H1 (cell line): ENCODE results near the gene GRIK4. TPM values are rescaled to one million over a fixed set of nuclear protein-coding genes. Genes with fewer than 3 reads are reported as not detected.
"Not testable (repeated sequence)": the region's sequence is repeated elsewhere in the genome, so short reads cannot be mapped to it uniquely, and the experiment has no call there.

Experiments used
- CTCF ChIA-PET: fragments of 300-600 bp; sonication (Branson Sonifier 250); formaldehyde crosslinking; loops from one replicate; lab custom pipeline; 2021; ENCODE audit not compliant: partially characterized antibody; lab: Charles Lee
- POLR2A ChIA-PET: fragments of 300-600 bp; sonication (Branson Sonifier 250); formaldehyde crosslinking; loops from one replicate; lab custom pipeline; 2021; ENCODE audit warnings: inconsistent platforms; ENCODE audit not compliant: partially characterized antibody; lab: Charles Lee
- DNase-seq, 2 experiments: peaks; one replicate each; pipeline versions ENCODE4 v3.0.0 to v3.0.0-alpha.2; 2010 to 2022; ENCODE audit warnings: low spot score in 2 of 2, low read depth in 1 of 2, mixed read lengths in 1 of 2
- FAIRE-seq: peaks from 2 replicates; lab custom pipeline; 2011; peaks lifted over from hg19 to GRCh38; lab: Jason Lieb, UNC
- H2AFZ ChIP-seq: 2 replicates; pipeline ENCODE4 v1.8.1; 2012; ENCODE audit warnings: low read length, inconsistent platforms
- H2AK5ac ChIP-seq: 2 replicates; pipeline ENCODE4 v1.6.1; 2013; ENCODE audit warnings: low read depth, low read length
- H2BK120ac ChIP-seq: replicated peaks from 2 replicates; pipeline ENCODE3; 2013; ENCODE audit warnings: low read depth, low read length, inconsistent platforms
- H2BK12ac ChIP-seq: 2 replicates; pipeline ENCODE4 v1.6.1; 2013; ENCODE audit warnings: low read depth, low read length
- H2BK15ac ChIP-seq: 2 replicates; pipeline ENCODE4 v1.6.1; 2013; ENCODE audit warnings: low read length
- H2BK20ac ChIP-seq: 2 replicates; pipeline ENCODE4 v1.6.1; 2013; ENCODE audit warnings: low read length
- H2BK5ac ChIP-seq: 2 replicates; pipeline ENCODE4 v1.6.1; 2013; ENCODE audit warnings: low read depth, low read length
- H3K14ac ChIP-seq: 2 replicates; pipeline ENCODE4 v1.6.1; 2013; ENCODE audit warnings: inconsistent platforms; ENCODE audit not compliant: insufficient read length
- H3K18ac ChIP-seq: 2 replicates; pipeline ENCODE4 v1.6.1; 2013; ENCODE audit warnings: low read length; ENCODE audit errors: extremely low read depth
- H3K23ac ChIP-seq: 2 replicates; pipeline ENCODE4 v1.6.1; 2013; ENCODE audit warnings: inconsistent platforms; ENCODE audit not compliant: insufficient read length
- H3K23me2 ChIP-seq: 2 replicates; pipeline ENCODE4 v1.6.1; 2013; ENCODE audit warnings: low read depth, low read length
- H3K27ac ChIP-seq: 2 replicates; pipeline ENCODE4 v1.6.1; 2011; ENCODE audit warnings: low read depth, low read length, inconsistent platforms
- H3K27me3 ChIP-seq, 4 experiments: replicated peaks in 1 of 4; 1 replicate in 1 of 4; 2 replicates in 3 of 4; pipeline versions ENCODE4 v1.6.1 to v1.8.1; 2011 to 2013; ENCODE audit warnings: low read length in 3 of 4, mild to moderate bottlenecking in 3 of 4, inconsistent platforms in 2 of 4, mixed read lengths in 2 of 4, moderate library complexity in 1 of 4; ENCODE audit not compliant: control insufficient read depth in 3 of 4, insufficient read depth in 3 of 4; ENCODE audit errors: extremely low read depth in 1 of 4
- H3K36me3 ChIP-seq, 4 experiments: 2 replicates each; pipeline versions ENCODE4 v1.6.1 to v1.8.1; 2011 to 2013; ENCODE audit warnings: mild to moderate bottlenecking in 4 of 4, low read length in 3 of 4, moderate library complexity in 2 of 4, control low read depth in 1 of 4, inconsistent platforms in 1 of 4; ENCODE audit not compliant: insufficient read depth in 4 of 4, control insufficient read depth in 2 of 4
- H3K4ac ChIP-seq: replicated peaks from 2 replicates; pipeline ENCODE3; 2013; ENCODE audit warnings: low read length, low read depth, mixed read lengths, inconsistent platforms; ENCODE audit not compliant: insufficient read length
- H3K4me1 ChIP-seq, 4 experiments: replicated peaks in 1 of 4; 1 replicate in 1 of 4; 2 replicates in 3 of 4; pipeline versions ENCODE4 v1.6.1 to v1.8.1; 2011 to 2013; ENCODE audit warnings: low read length in 3 of 4, inconsistent platforms in 2 of 4, mixed read lengths in 1 of 4; ENCODE audit not compliant: insufficient read depth in 4 of 4, control insufficient read depth in 3 of 4
- H3K4me2 ChIP-seq, 2 experiments: 2 replicates each; pipeline versions ENCODE4 v1.6.1 to v1.8.1; 2011 to 2013; ENCODE audit warnings: low read depth in 2 of 2, low read length in 2 of 2, control low read depth in 1 of 2, inconsistent platforms in 1 of 2, mild to moderate bottlenecking in 1 of 2; ENCODE audit not compliant: insufficient read depth in 1 of 2
- H3K4me3 ChIP-seq, 4 experiments: fragments of 200-600, 300-600 bp in 1 of 4; sonication (generic), shearing (Covaris generic), sonication (Bioruptor Twin) in 1 of 4; 2 replicates each; pipeline versions ENCODE4 v1.5.1 to v1.8.1; 2011 to 2016; ENCODE audit warnings: low read length in 4 of 4, low read depth in 3 of 4, control low read depth in 2 of 4, inconsistent platforms in 2 of 4, mild to moderate bottlenecking in 2 of 4, mixed read lengths in 1 of 4, moderate library complexity in 1 of 4; ENCODE audit not compliant: insufficient read depth in 2 of 4; ENCODE audit errors: extremely low read depth in 1 of 4
- H3K56ac ChIP-seq: replicated peaks from 2 replicates; pipeline ENCODE3; 2013; ENCODE audit warnings: low read depth, mild to moderate bottlenecking, mixed read lengths, low read length, inconsistent platforms; ENCODE audit not compliant: insufficient read length
- H3K79me1 ChIP-seq: 2 replicates; pipeline ENCODE4 v1.6.1; 2013; ENCODE audit warnings: low read depth, low read length, control low read depth
- H3K79me2 ChIP-seq, 2 experiments: 2 replicates each; pipeline versions ENCODE4 v1.6.1 to v1.8.1; 2012 to 2013; ENCODE audit warnings: low read length in 2 of 2, mild to moderate bottlenecking in 2 of 2, inconsistent platforms in 1 of 2; ENCODE audit not compliant: insufficient read depth in 2 of 2, control insufficient read depth in 1 of 2
- H3K9ac ChIP-seq, 4 experiments: replicated peaks in 1 of 4; 1 replicate in 1 of 4; 2 replicates in 3 of 4; pipeline versions ENCODE4 v1.6.1 to v1.8.1; 2011 to 2013; ENCODE audit warnings: low read depth in 3 of 4, low read length in 3 of 4, control low read depth in 2 of 4, mild to moderate bottlenecking in 2 of 4, moderate library complexity in 2 of 4, inconsistent platforms in 1 of 4; ENCODE audit errors: extremely low read depth in 1 of 4
- H3K9me3 ChIP-seq, 2 experiments: 2 replicates each; pipeline versions ENCODE4 v1.6.1 to v1.8.1; 2012 to 2013; ENCODE audit warnings: mild to moderate bottlenecking in 2 of 2, moderate library complexity in 2 of 2, control low read depth in 1 of 2, inconsistent platforms in 1 of 2, low read depth in 1 of 2, low read length in 1 of 2, mixed read lengths in 1 of 2; ENCODE audit not compliant: insufficient read depth in 2 of 2
- H4K20me1 ChIP-seq, 2 experiments: replicated peaks in 1 of 2; 2 replicates each; pipeline versions ENCODE3 to v1.8.1; 2011 to 2013; ENCODE audit warnings: inconsistent platforms in 2 of 2, low read length in 2 of 2, mild to moderate bottlenecking in 1 of 2; ENCODE audit not compliant: insufficient read depth in 2 of 2, control insufficient read depth in 1 of 2
- H4K5ac ChIP-seq: 2 replicates; pipeline ENCODE4 v1.6.1; 2013; ENCODE audit warnings: low read length, low read depth, mixed read lengths, inconsistent platforms; ENCODE audit not compliant: insufficient read length
- H4K8ac ChIP-seq: 2 replicates; pipeline ENCODE4 v1.8.0; 2013; ENCODE audit warnings: mild to moderate bottlenecking, moderate library complexity, low read length, inconsistent platforms; ENCODE audit not compliant: insufficient read depth; ENCODE audit errors: extremely low read depth
- H4K91ac ChIP-seq: replicated peaks from 2 replicates; pipeline ENCODE3; 2013; ENCODE audit warnings: low read length, mixed read lengths, inconsistent platforms; ENCODE audit not compliant: insufficient read length
- whole genome bisulfite sequencing, 2 experiments: shearing (Covaris generic) in 1 of 2; methylation state at CpG; one replicate each; pipeline versions ENCODE4 v1.1.6 to v1.1.7; 2013 to 2015; ENCODE audit warnings: low lambda C conversion rate in 2 of 2, mixed read lengths in 2 of 2, inconsistent platforms in 1 of 2, low coverage in 1 of 2, missing lambda C conversion rate in 1 of 2; ENCODE audit not compliant: insufficient replicate concordance in 2 of 2, insufficient coverage in 1 of 2, insufficient read length in 1 of 2; ENCODE audit errors: extremely low coverage in 1 of 2, missing lambda C conversion rate in 1 of 2; 5-methylcytosine and 5-hydroxymethylcytosine counted together
- polyA plus RNA-seq, 7 experiments: library from polyadenylated mRNA; depleted of rRNA in 3 of 7; stranded (reverse) in 5 of 7; unstranded in 2 of 7; fragments of >200 nt in 5 of 7; fragments of 200-250 nt in 2 of 7; gene quantifications; 1 replicate in 5 of 7; 2 replicates in 1 of 7; 4 replicates in 1 of 7; pipeline versions ENCODE4 v1.2.1 to v1.2.3, GENCODE V29; 2011 to 2013; ENCODE audit warnings: missing spikeins in 2 of 7, mixed read lengths in 2 of 7
- total RNA-seq: library from RNA; stranded (reverse); fragmentation: NEBNext Ultra II Directional; extraction: Animal tissue kit (Norgen Biotek cat#: 25700); gene quantifications from 2 replicates; pipeline ENCODE4 v1.2.1, GENCODE V29; 2021

Gene GRIK4
- total and polyA plus RNA-seq, 2 of the 8 experiments (the other 6 are each of a cell fraction or from before 2014, with no cell fraction given) = 1.2 to 2.9 TPM

- H3K9me3 ChIP-seq, H3K4ac ChIP-seq, H3K79me2 ChIP-seq, H3K23ac ChIP-seq, H3K79me1 ChIP-seq, FAIRE-seq, H3K27ac ChIP-seq, H4K91ac ChIP-seq, H3K27me3 ChIP-seq, H2AK5ac ChIP-seq, H2BK12ac ChIP-seq, H4K5ac ChIP-seq, H2BK20ac ChIP-seq, H3K4me3 ChIP-seq, H2BK15ac ChIP-seq, POLR2A ChIA-PET, H3K9ac ChIP-seq, CTCF ChIA-PET, H2BK120ac ChIP-seq, H4K20me1 ChIP-seq, H3K23me2 ChIP-seq, H3K36me3 ChIP-seq, H3K14ac ChIP-seq, H4K8ac ChIP-seq, H3K56ac ChIP-seq, DNase-seq, H2AFZ ChIP-seq, H3K4me2 ChIP-seq, H3K4me1 ChIP-seq, H3K18ac ChIP-seq, H2BK5ac ChIP-seq: not testable (repeated sequence)
- WGBS, 2 experiments = 95% methylated on average over 3 of the region's 3 CpGs; no CpG with 5 or more reads in 1 of the 2 experiments
Measured at GRCh38 chr11:120582535-120582934, 71.0 kb downstream of the GRIK4 start.
